ENCODE results near the gene KRT14.

DNA sequence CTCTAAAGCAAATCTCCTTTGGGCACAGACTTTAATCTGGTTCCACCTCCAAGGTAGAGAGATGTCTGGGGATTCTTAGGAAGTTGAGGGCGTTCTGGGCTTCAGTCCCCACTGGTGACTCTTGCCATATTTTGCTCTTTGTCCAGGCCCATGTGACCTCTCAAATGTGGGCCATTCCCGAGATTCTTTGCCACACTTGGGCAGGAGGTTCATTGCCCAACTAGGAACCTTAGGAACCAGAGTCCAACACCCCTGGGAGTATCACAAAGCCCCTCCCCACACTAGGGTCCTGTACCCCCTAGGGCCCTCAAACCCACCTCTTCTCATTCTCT, 6.5 kb downstream of the KRT14 start:
- TF ChIP-seq, protein P1, sequence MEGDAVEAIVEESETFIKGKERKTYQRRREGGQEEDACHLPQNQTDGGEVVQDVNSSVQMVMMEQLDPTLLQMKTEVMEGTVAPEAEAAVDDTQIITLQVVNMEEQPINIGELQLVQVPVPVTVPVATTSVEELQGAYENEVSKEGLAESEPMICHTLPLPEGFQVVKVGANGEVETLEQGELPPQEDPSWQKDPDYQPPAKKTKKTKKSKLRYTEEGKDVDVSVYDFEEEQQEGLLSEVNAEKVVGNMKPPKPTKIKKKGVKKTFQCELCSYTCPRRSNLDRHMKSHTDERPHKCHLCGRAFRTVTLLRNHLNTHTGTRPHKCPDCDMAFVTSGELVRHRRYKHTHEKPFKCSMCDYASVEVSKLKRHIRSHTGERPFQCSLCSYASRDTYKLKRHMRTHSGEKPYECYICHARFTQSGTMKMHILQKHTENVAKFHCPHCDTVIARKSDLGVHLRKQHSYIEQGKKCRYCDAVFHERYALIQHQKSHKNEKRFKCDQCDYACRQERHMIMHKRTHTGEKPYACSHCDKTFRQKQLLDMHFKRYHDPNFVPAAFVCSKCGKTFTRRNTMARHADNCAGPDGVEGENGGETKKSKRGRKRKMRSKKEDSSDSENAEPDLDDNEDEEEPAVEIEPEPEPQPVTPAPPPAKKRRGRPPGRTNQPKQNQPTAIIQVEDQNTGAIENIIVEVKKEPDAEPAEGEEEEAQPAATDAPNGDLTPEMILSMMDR (IDR thresholded peaks at IDR 0.05): no peak
- no peak for TF ChIP-seq SIN3A (IDR thresholded peaks at IDR 0.05; ENCODE audit: borderline replicate concordance, insufficient read depth, low read depth, low read length)

All from Panc1 (cell line).